A549 (cell line): ENCODE results near the gene FMNL2. TPM values are rescaled to one million over a fixed set of nuclear protein-coding genes. Genes with fewer than 3 reads are reported as not detected.

ENCODE experiments used
- ATAC-seq, 2 experiments: fragments of 200-7000 bp in 1 of 2; fragments of >200 bp in 1 of 2; cut with Nextera tagmentation in 1 of 2; cut with Tn5 transposase in 1 of 2; 3 replicates each; pipeline versions ENCODE4 v1.8.0 to v1.9.1; 2018 to 2020; ENCODE audit warnings: mild to moderate bottlenecking in 1 of 2, moderate library complexity in 1 of 2
- CTCF ChIA-PET: fragments of 300-600 bp; sonication (Branson Sonifier 250); formaldehyde crosslinking; extraction: SDS; loops from one replicate; lab custom pipeline; 2021; ENCODE audit warnings: antibody characterized with exemption, inconsistent platforms; lab: Yijun Ruan, JAX
- POLR2A ChIA-PET: fragments of 350-600 bp; formaldehyde crosslinking; extraction: SDS; loops from one replicate; lab custom pipeline; 2021; ENCODE audit warnings: antibody characterized with exemption, inconsistent platforms; lab: Yijun Ruan, JAX
- DNase-seq, 2 experiments: peaks; one replicate each; pipeline versions ENCODE4 v3.0.0 to v3.0.0-alpha.2; 2011 to 2016; ENCODE audit warnings: low read depth in 1 of 2, low spot score in 1 of 2
- FAIRE-seq: peaks from 2 replicates; lab custom pipeline; 2011; peaks lifted over from hg19 to GRCh38; lab: Jason Lieb, UNC
- H3K27ac ChIP-seq, 2 experiments: fragments of >200 bp; sonication (Bioruptor Twin); formaldehyde crosslinking; 3 replicates each; pipeline ENCODE4 v1.5.1; 2016 to 2017
- H3K4me1 ChIP-seq: fragments of >200 bp; sonication (Bioruptor Twin); formaldehyde crosslinking; 3 replicates; pipeline ENCODE4 v1.6.1; 2016
- H3K4me2 ChIP-seq: fragments of >200 bp; sonication (Bioruptor Twin); formaldehyde crosslinking; 3 replicates; pipeline ENCODE4 v1.6.1; 2016
- H3K4me3 ChIP-seq: fragments of >200 bp; sonication (Bioruptor Twin); formaldehyde crosslinking; 3 replicates; pipeline ENCODE4 v1.5.1; 2016
- H3K9me3 ChIP-seq: fragments of >200 bp; sonication (Bioruptor Twin); formaldehyde crosslinking; 3 replicates; pipeline ENCODE4 v1.6.1; 2016
- BCL3 ChIP-seq: fragments of >200 bp; sonication (Bioruptor Twin); formaldehyde crosslinking; IDR thresholded peaks from 3 replicates; pipeline ENCODE4 v1.6.1; 2016
- CHD4 ChIP-seq: fragments of 200-600 bp; sonication (generic); IDR thresholded peaks from 2 replicates; pipeline ENCODE4 v1.6.1; 2016; ENCODE audit warnings: antibody characterized with exemption, mild to moderate bottlenecking, borderline replicate concordance
- E2F6 ChIP-seq: IDR thresholded peaks from 2 replicates; pipeline ENCODE4 v1.6.1; 2012; ENCODE audit warnings: low read depth, borderline replicate concordance
- EHMT2 ChIP-seq: fragments of 200-600 bp; sonication (generic); IDR thresholded peaks from 2 replicates; pipeline ENCODE4 v1.6.1; 2016; ENCODE audit warnings: antibody characterized with exemption, low read depth, mild to moderate bottlenecking, moderate library complexity
- FOSB ChIP-seq: fragments of 250-450 bp; sonication (Bioruptor Pico); IDR thresholded peaks from 2 replicates; pipeline ENCODE4 v1.5.0; 2020; ENCODE audit warnings: mild to moderate bottlenecking, moderate library complexity
- FOSL2 ChIP-seq, 2 experiments: fragments of 450-650 bp in 1 of 2; fragments of >200 bp in 1 of 2; sonication (Bioruptor Twin) in 1 of 2; formaldehyde crosslinking; IDR thresholded peaks; 2 replicates each; pipeline versions ENCODE4 v1.5.0 to v1.6.1; 2016 to 2020; ENCODE audit warnings: mild to moderate bottlenecking in 1 of 2, moderate library complexity in 1 of 2
- FOXS1 ChIP-seq: fragments of 250-450 bp; sonication (Bioruptor Pico); IDR thresholded peaks from 2 replicates; pipeline ENCODE4 v1.5.0; 2020; ENCODE audit warnings: mild to moderate bottlenecking, moderate library complexity
- HEYL ChIP-seq: fragments of 250-450 bp; sonication (Bioruptor Pico); IDR thresholded peaks from 2 replicates; pipeline ENCODE4 v1.8.0; 2021; ENCODE audit warnings: mild to moderate bottlenecking, moderate library complexity
- JUN ChIP-seq, 2 experiments: fragments of >200 bp; sonication (Bioruptor Twin); formaldehyde crosslinking; IDR thresholded peaks; 2 replicates in 1 of 2; 3 replicates in 1 of 2; pipeline ENCODE4 v1.6.1; 2016 to 2017
- MAZ ChIP-seq: fragments of 150-350 bp; IDR thresholded peaks from 2 replicates; pipeline ENCODE4 v1.6.1; 2014; ENCODE audit warnings: antibody characterized with exemption, low read depth, low read length, borderline replicate concordance
- MYC ChIP-seq: IDR thresholded peaks from 2 replicates; pipeline ENCODE4 v1.6.1; 2012; ENCODE audit warnings: mild to moderate bottlenecking, inconsistent platforms, low read length, improper control_type of control experiment, borderline replicate concordance
- NPAS2 ChIP-seq: fragments of 250-450 bp; sonication (Bioruptor Pico); IDR thresholded peaks from 2 replicates; pipeline ENCODE4 v1.8.0; 2022; ENCODE audit warnings: mild to moderate bottlenecking, moderate library complexity, borderline replicate concordance
- REST ChIP-seq: fragments of 200-600 bp; sonication (generic); IDR thresholded peaks from 2 replicates; pipeline ENCODE4 v1.6.1; 2016; ENCODE audit warnings: antibody characterized with exemption, mild to moderate bottlenecking, moderate library complexity
- WGBS: methylation state at CpG from one replicate; pipeline ENCODE4 v1.1.6; 2017; ENCODE audit errors: missing lambda C conversion rate; 5-methylcytosine and 5-hydroxymethylcytosine counted together
- polyA plus RNA-seq, 4 experiments: library from polyadenylated mRNA; depleted of rRNA in 3 of 4; stranded (reverse); fragments of >200 nt; fragmentation: RNase III in 1 of 4; extraction: RNeasy Plus Mini Kit Qiagen cat#74134 plus additional on column Dnase treatment in 1 of 4; gene quantifications; 2 replicates in 3 of 4; 3 replicates in 1 of 4; pipeline ENCODE4 v1.2.3, GENCODE V29; 2011 to 2017

Gene FMNL2
- polyA plus RNA-seq, 2 of the 4 experiments (the other 2 are of a cell fraction) = 27.9 to 36.5 TPM

GRCh38 chr2:152581360-152581759 lies 246.4 kb downstream of the FMNL2 start (continued):
- no peak for TF ChIP-seq REST

GRCh38 chr2:152582081-152582480 lies 247.1 kb downstream of the FMNL2 start:
- Histone ChIP-seq H3K4me2 (no peak overlapping the region), H3K4me1 (peaks cover 18% of the 10 kb centered on the region), H3K27ac (no peak overlapping the region), H3K4me3 (no peak overlapping the region), H3K9me3 (no peaks in the 10 kb centered on the region)
- no peak for DNase-seq
- WGBS = 84% methylated on average over 2 of the region's 2 CpGs
- no peak for FAIRE-seq
- no peak for TF ChIP-seq MYC
- no peak for TF ChIP-seq FOSL2 (IDR thresholded peaks at IDR 0.05)
- no peak for TF ChIP-seq FOSL2 (CRISPR knock-in tag; IDR thresholded peaks at IDR 0.05)
- no peak for TF ChIP-seq JUN (IDR thresholded peaks at IDR 0.05)
- no peak for TF ChIP-seq HEYL (CRISPR knock-in tag)
- TF ChIP-seq NPAS2 (CRISPR knock-in tag) = no peak
- TF ChIP-seq FOSB (CRISPR knock-in tag) = no peak
- no peak for TF ChIP-seq EHMT2
- TF ChIP-seq MAZ = no peak
- TF ChIP-seq FOXS1 (CRISPR knock-in tag) = no peak
- no peak for ATAC-seq
- ChIA-PET POLR2A (no interaction called here), CTCF (interaction anchor here (1.1 to 1.8 kb wide), 3 partner anchors 17 to 54 kb away, joined by 3 to 5 read pairs (median 3); no protein-coding TSS in a partner anchor)

- TF ChIP-seq E2F6 (no peak), BCL3 (no peak), CHD4 (no peak), MAZ (no peak), REST (no peak)
- TF ChIP-seq, all 56 proteins: peak for 0
- FAIRE-seq = no peak
- CTCF ChIA-PET = interaction anchor here (1.1 kb wide), 1 partner anchor 31 kb away, joined by 3 read pairs; no protein-coding TSS in a partner anchor
Observed at GRCh38 chr2:152583512-152584229, 248.7 kb downstream of the FMNL2 start.

More at GRCh38 chr2:152583512-152584229, 248.7 kb downstream of the FMNL2 start:
- Histone ChIP-seq H3K9me3 (no peaks in the 10 kb centered on the region), H3K4me3 (no peak overlapping the region), H3K4me1 (peaks cover 24% of the 10 kb centered on the region), H3K27ac (no peak overlapping the region), H3K4me2 (no peak overlapping the region)
- DNase-seq = no peak
- POLR2A ChIA-PET = no interaction called here
- 93% methylated on average over 6 of the region's 6 CpGs for WGBS
- ATAC-seq = no peak
